ENCODE data around the gene BCHE.

Gene BCHE

DNA sequence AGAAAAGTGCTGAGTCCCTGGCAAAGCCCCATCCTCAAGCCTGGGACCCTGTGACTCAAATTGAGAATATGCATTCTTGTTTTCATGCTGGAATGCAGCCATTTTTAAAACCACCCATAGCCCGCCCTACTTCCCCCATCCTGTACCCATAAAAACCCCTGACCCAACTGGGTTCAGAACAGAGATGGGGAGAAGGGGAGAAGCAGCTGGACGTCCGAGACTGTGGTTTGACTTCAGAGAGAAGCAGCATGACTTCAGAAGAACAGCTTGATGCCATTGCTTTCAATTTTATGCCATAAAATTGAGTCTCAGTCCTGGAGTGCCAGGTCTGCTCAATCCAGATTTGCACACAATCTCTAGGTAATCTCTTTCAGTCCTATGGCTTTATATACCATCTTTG lies 78.2 kb downstream of the BCHE start (continued):
- TF ChIP-seq HIC1 (tag by site-specific recombination; IDR thresholded peaks at IDR 0.05) (no peak), ZNF146 (tag by site-specific recombination; IDR thresholded peaks at IDR 0.05) (no peak), SCRT1 (tag by site-specific recombination; IDR thresholded peaks at IDR 0.05; ENCODE audit: borderline replicate concordance) (no peak), ZNF791 (tag by site-specific recombination; IDR thresholded peaks at IDR 0.05) (no peak), HOXD13 (CRISPR knock-in tag; IDR thresholded peaks at IDR 0.05; ENCODE audit: borderline replicate concordance) (no peak), ZNF664 (tag by site-specific recombination; IDR thresholded peaks at IDR 0.05) (no peak), EGR2 (tag by site-specific recombination; IDR thresholded peaks at IDR 0.05; ENCODE audit: low read depth) (no peak), ZFHX2 (tag by site-specific recombination; conservative IDR thresholded peaks at IDR 0.05) (no peak), ZNF530 (tag by site-specific recombination; IDR thresholded peaks at IDR 0.05; ENCODE audit: low read depth) (no peak), ZNF560 (tag by site-specific recombination; IDR thresholded peaks at IDR 0.05; ENCODE audit: borderline replicate concordance) (no peak), ZNF292 (tag by site-specific recombination; IDR thresholded peaks at IDR 0.05; ENCODE audit: borderline replicate concordance, low read depth) (no peak)

DNA sequence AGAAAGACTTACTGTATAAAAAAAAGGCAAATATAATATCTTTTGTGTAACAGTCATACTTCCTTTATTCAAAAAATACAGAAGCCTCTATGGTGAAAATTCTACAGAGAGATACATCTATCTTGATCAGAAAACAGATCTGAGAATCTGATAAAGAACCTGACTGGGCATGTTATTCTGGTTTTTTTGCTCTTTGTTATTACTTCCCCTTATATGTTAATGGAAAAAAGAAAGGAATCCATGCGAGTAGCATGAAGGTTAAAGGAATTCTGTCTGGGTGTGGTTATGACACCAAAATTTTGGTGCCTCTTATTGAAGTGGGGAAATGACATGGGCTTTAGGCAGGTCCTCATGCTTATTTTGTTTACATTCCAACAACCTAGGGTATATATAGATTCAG lies 81.7 kb downstream of the BCHE start:
- Histone ChIP-seq H3K4me1 (ENCODE audit: control insufficient read depth, insufficient read depth, low read length) (no peaks in the 10 kb centered on the region), H3K36me3 (ENCODE audit: control insufficient read depth in 2 of 2, insufficient read depth in 1 of 2, low read length in 2 of 2) (no peaks in the 10 kb centered on the region), H3K9me3 (ENCODE audit: control insufficient read depth, insufficient read depth, low read depth, low read length) (no peaks in the 10 kb centered on the region), H3K27ac (ENCODE audit: extremely low read depth, low read depth, low read length) (no peak overlapping the region), H3K4me3 (ENCODE audit: low read depth, low read length) (no peak overlapping the region)
- CTCF ChIA-PET, result interaction anchor here (0.6 kb wide), 1 partner anchor 396 kb away, joined by 3 read pairs; no protein-coding TSS in a partner anchor
- TF ChIP-seq ZNF184 (tag by site-specific recombination; IDR thresholded peaks at IDR 0.05) (no peak), ZNF792 (tag by site-specific recombination; IDR thresholded peaks at IDR 0.05) (no peak)
- POLR2A ChIA-PET, result no interaction called here

DNA sequence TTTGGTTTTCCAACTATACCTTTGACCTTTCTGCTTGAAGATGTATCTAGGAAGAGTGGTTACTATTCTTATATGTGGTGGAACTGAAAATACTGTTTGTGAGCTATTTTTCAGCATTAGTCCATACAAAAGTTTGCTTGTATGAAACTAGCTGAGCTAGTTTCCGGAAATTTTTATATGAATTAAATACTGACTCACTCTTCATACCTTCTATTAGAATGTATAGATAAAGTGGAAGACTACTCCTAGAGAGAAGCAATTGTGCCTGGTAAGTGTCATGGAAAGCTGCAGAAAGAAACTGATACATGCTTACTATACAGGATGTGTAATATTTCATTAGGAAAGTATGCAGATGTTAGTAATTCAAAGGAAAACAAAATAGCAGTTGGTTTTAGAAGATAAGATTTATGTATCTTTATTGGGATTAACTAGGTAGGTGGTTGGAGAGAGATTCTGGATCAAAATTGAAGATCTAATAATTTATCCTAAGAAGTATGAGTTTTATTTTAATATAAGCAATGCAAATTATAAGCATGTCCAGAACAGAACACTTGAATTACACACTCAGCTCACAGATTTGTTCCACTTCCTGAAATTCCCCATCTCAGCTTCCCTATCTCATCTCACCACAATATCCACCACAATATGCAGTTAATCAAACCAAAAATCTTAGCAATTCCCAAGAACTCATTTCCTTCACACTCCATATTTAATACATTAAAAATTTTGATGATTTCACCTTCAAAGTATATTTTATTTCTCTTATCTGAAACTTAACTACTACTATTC lies 82.8 kb downstream of the BCHE start:
- no peak overlapping the region for H3K4me3 ChIP-seq (ENCODE audit: low read depth, low read length)
- no peak overlapping the region for H3K27ac ChIP-seq (ENCODE audit: extremely low read depth, low read depth, low read length)
- no peaks in the 10 kb centered on the region for H3K4me1 ChIP-seq (ENCODE audit: control insufficient read depth, insufficient read depth, low read length)
- TF ChIP-seq KLF10 (tag by site-specific recombination; IDR thresholded peaks at IDR 0.05) (no peak), ZNF792 (tag by site-specific recombination; IDR thresholded peaks at IDR 0.05) (no peak), KLF9 (tag by site-specific recombination; IDR thresholded peaks at IDR 0.05; ENCODE audit: low read depth) (no peak), ZNF544 (tag by site-specific recombination; IDR thresholded peaks at IDR 0.05) (no peak), ZNF366 (tag by site-specific recombination; conservative IDR thresholded peaks at IDR 0.05) (no peak), ZNF37A (tag by site-specific recombination; IDR thresholded peaks at IDR 0.05) (no peak), TCF7L2 (IDR thresholded peaks at IDR 0.05; ENCODE audit: borderline replicate concordance, low read depth, low read length) (no peak), ZNF510 (tag by site-specific recombination; IDR thresholded peaks at IDR 0.05; ENCODE audit: insufficient replicate concordance) (no peak)
- ChIA-PET CTCF (no interaction called here), POLR2A (no interaction called here)
- no peaks in the 10 kb centered on the region for H3K9me3 ChIP-seq (ENCODE audit: control insufficient read depth, insufficient read depth, low read depth, low read length)
- H3K36me3 ChIP-seq (ENCODE audit: control insufficient read depth in 2 of 2, insufficient read depth in 1 of 2, low read length in 2 of 2), result no peaks in the 10 kb centered on the region
